GM21447 (cell line): ENCODE measurements around the gene KCNT1.
"Not testable (repeated sequence)": the region's sequence is repeated elsewhere in the genome, so short reads cannot be mapped to it uniquely, and the experiment has no call there.

Source experiments
- ATAC-seq: cut with Tn5 transposase; IDR thresholded peaks from one replicate; pipeline ENCODE4 v1.9.1; 2021; ENCODE audit not compliant: unreplicated experiment

Gene KCNT1

DNA sequence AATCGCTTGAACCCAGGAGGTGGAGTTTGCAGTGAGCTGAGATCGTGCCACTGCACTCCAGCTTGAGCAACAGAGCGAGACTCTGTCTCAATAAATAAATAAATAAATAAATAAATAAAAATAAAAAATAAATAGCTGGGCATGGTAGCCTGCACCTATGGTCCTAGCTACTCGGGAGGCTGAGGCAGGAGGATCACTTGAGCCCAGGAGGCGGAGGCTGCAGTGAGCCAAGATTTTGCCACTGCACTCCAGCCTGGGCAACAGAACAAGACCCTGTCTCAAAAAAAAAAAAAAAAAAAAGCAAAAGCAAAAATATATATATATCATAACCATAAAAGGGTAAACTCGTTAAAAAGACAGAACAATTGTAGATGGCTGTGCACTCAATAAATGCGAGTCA, 29.2 kb upstream of the KCNT1 start:
- ATAC-seq = not testable (repeated sequence)

- no peak for ATAC-seq
Measured at GRCh38 chr9:135673941-135674340, 28.0 kb upstream of the KCNT1 start.

DNA sequence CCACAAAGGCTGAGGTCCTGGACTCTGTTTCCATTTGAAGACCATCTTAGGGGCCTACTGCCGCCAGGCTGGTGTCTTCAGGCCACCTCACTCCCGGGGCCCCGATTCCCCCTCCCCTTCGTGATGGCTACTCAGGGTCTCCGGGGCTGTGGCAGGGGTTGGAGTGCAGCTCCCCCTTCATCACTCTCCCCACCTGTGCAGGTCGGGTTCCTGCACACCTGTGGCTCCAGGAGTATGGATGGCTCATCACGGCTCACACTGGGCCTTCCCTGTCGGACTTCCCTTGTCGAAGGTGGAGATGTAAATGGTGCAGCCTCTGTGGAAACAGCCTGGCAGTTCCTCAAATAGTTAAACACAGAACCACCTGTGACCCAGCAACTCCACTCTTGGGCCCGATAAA, 27.0 kb upstream of the KCNT1 start:
- ATAC-seq = no peak

GRCh38 chr9:135676891-135677290, 25.1 kb upstream of the KCNT1 start:
- no peak for ATAC-seq

DNA sequence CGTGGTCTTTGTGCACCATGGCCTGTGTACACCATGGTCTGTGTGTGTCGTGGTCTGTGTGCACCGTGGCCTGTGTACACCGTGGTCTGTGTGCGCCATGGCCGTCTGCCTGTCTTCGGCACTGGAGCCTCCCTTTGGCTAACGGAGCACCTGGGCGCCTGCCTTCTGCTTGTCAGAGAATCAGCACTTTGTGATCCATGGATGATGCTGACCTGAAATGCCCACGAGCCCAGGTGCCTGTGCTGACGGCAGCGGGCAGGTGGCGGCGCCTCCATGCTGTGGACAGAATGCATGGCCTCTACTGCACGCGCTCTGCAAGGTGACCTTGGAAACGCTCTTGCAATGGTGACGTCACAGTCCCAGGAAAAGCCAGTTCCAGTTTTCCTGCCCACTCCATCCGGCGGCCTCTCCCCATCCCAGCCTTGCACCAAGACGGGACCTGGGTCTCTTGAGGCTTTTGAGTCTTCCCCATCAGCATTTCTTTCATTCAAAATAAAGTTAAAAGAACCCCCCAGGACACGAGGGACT, 24.3 kb upstream of the KCNT1 start:
- no peak for ATAC-seq

- no peak for ATAC-seq
Measured at GRCh38 chr9:135678236-135679017, 23.6 kb upstream of the KCNT1 start.

DNA sequence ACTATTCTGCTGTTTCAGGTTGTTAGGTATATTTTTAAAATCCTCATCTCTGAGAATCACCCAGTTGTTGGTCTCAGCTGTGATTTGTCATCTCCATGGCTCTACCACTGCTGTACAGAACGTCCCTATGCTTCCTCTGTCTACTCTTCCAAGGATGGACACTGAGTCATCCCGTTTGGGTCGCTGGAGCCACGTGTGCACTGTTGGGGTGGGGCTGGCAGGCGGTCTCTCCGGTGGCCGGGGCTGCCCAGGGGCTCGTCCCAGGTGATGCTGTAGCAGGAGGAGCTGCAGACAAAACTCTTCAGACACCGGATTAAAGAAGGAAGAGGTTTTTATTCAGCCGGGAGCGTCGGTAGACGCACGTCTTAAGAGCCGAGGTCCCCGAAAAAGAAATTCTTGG, 21.9 kb upstream of the KCNT1 start:
- ATAC-seq = no peak

DNA sequence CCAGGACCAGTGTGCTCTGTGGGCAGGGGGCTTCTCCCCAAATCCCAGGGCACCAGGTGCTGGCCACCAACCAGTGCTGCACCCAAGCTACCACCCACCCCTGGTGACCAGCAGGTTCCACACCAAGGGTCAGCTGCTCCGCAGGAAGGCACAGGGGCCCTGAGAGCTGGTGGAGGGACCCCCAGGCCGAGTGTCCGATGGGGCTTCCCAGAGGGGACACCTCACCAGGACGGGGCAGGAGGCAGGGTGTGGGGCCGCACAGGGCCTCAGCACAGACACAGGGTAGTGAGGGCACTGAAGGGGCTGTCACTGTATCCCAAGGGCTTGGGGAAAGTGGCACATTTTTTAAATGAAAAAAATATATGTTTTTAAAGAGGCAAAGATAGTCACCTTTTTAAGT, 20.8 kb upstream of the KCNT1 start:
- no peak for ATAC-seq

- ATAC-seq = no peak
Measured at GRCh38 chr9:135683401-135684034, 18.5 kb upstream of the KCNT1 start.

DNA sequence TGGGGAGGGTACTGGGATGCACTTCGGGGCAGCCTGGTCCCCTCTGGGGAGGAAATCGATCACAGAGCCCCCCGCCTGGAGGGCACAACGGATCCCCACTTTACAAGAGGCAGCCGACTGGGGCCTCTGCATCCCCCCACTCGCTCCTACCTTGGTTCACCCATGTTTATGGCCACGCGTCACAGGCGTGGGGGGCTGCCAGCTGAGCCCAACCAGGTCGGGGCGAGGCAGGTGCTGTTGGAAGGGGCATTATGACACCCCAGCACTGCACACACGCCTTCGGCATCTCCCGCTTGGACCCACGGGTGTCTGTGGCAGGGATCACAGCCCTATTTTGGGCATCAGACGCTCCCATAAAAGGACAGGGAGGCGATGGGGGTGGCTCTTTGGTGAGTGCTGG, 17.3 kb upstream of the KCNT1 start:
- no peak for ATAC-seq

DNA sequence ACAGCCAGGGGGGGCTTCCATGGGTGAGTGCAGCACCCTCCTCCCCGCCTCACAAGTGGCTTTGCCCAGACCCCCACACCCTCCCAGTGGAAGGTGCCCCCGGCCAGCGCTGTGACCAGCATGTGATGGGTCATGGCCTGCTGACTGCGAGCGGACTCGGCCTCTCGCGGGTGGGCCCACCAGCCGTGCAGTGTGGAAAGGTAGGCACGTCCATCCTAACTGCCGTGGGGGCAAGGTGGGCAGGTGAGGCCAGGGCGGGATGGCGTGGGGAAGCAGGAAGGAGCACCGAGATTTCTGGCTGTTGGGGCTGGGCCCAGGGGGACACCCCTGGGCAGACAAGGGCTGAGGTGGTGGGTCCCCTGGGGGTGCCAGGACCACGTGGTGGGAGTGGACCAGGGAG, 14.8 kb upstream of the KCNT1 start:
- ATAC-seq = no peak

GRCh38 chr9:135689011-135689410, 13.0 kb upstream of the KCNT1 start:
- no peak for ATAC-seq

DNA sequence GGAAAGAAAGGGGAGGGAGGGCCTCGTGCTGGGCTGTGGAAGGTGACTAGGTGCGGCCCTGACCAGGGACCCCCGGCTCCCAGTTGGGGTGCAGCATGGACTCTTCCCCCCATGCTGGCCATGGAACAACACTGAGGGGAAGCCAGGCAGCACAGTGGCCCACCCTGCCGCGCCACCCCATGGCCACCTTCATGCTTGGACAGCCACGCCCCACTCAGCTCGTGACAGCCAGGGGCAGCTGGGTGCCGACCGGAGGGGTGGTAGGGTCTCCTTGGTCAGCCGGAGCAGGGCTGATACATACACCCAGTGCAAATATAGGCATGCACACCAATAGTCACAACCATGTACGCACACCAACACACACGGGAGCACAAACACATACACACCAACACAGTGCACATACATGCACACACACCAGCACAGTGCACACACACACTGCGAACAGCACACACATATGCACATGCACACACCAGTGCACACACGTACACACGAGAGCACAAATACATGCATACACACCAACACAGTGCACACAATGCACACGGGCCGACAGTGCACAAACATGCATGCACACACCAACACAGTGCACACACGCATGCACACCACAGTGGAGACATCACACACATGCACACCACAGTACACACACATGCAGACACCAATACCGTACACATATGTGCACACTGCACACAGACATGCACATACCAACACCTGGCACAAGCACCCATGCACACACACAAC, 11.0 kb upstream of the KCNT1 start:
- no peak for ATAC-seq

DNA sequence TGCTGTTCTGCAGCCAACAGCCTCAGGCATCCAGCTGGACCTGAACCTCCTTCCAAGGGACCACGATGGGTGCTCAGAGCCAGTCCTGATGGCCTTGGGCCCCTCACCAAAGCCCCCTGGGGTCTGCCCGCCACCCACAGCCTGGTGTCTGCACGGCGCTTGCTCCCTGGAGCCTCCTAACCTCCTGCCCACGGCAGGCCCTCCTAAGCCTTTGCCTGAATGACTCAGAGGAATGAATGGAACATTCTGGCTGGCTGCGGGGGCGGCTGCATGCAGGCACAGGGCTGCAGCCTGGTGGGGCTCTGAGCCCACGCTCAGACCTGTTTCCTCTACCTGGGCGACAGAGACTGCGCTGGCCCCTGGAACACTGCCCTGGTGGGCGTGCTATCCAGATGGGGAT, 9.6 kb upstream of the KCNT1 start:
- ATAC-seq = no peak

GRCh38 chr9:135693265-135693664, 8.7 kb upstream of the KCNT1 start:
- ATAC-seq = no peak

GRCh38 chr9:135693771-135694170, 8.2 kb upstream of the KCNT1 start:
- ATAC-seq = no peak

DNA sequence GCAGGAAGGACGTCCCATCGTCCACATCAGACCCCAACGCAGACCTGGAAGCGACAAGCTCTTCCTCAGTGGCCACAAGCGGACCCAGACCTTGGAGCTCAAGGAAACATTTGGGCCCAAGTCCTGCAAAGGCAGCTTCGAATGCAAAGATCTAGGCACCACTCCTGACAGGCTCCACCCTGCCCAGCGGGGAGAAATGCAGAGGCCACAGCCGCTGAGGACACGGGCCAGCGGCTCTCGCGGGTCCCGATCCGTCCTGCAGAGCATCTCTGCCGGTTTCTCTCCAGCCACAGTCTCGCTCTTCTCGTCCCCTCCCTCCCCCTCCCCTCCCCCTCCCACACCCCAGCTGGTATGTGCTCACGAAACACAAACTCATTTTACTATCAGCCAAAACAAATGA, 7.6 kb upstream of the KCNT1 start:
- no peak for ATAC-seq

DNA sequence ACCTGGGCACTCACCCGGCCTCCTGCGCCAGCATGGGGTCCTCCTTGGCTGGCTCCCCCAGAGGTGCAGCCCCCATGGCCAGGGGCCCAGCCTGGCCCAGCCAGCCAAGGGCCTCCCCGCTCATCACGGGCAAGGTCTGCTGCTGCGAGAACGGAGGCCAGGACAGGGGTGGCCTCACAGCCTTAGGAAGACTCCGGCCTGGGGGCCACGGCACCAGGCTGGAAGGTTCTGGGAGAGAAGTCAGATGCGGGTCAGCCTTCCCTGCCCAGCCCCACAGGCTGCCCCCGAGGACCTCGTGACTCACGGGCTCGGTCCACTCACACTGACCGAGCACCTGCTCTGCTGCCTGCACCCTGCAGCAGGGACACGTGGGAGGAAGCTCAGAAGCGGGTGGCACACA, 6.9 kb upstream of the KCNT1 start:
- ATAC-seq = no peak

DNA sequence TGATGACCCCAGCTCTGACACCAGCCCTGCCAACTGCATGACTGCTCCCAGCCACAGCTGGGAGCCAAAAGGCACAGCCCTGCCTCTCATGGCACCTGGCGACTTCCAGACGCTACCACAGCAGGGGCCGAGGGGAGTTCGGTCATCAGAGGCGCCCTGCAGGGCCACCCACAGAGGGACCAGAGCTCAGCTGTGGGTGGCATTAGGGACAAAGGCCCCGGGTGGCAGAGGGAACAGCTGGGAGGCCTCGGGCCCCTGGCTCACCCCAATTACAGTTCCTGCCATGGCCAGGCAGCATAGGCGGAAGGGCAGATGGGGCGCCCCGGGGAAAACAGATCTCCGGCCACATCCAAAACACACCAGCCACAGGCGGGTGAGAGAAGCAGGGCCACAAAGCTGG, 6.3 kb upstream of the KCNT1 start:
- no peak for ATAC-seq

DNA sequence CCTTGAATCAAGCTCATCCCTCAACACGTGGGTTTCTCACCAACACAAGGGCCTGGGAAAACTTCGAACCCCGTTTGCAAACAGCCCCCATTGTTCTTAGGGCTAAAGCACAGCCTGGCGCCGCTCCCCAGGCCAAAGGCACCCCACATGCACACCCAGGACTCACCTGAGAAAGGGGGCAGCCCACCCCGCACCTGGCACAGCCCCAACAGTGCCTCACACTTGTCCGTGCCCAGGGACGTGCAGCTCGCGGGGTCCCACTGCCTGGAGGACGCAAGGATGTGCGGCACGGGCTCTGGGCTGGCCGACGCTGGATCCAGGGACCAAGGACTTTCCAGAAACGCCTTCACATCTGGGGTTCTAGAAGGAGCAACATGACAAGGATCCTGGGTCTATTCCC, 5.5 kb upstream of the KCNT1 start:
- ATAC-seq = no peak

GRCh38 chr9:135697226-135697625, 4.8 kb upstream of the KCNT1 start:
- ATAC-seq = no peak

GRCh38 chr9:135698236-135698635, 3.7 kb upstream of the KCNT1 start:
- ATAC-seq = no peak
